RWPE1 (cell line): ENCODE data around the gene WNT6.

ENCODE experiments used
- CTCF ChIA-PET: fragments of 350-600 bp; sonication (Branson Sonifier 250); formaldehyde crosslinking; extraction: SDS; loops from one replicate; lab custom pipeline; 2021; lab: Yijun Ruan, JAX
- POLR2A ChIA-PET: fragments of 400-600 bp; formaldehyde crosslinking; extraction: SDS; loops from one replicate; lab custom pipeline; 2020; ENCODE audit warnings: antibody characterized with exemption; ENCODE audit not compliant: low non-redundant PET; lab: Yijun Ruan, JAX
- DNase-seq: peaks from one replicate; pipeline ENCODE4 v3.0.0; 2012; ENCODE audit warnings: low spot score
- H3K27ac ChIP-seq: fragments of 450-650 bp; 2 replicates; pipeline ENCODE4 v1.5.1; 2017
- CTCF ChIP-seq: fragments of 450-650 bp; conservative IDR thresholded peaks from 2 replicates; pipeline ENCODE4 v1.5.1; 2017; ENCODE audit warnings: low read depth, mild to moderate bottlenecking

WNT6 gene

GRCh38 chr2:218899147-218899546, 39.5 kb downstream of the WNT6 start:
- no peak for DNase-seq
- no peak overlapping the region for H3K27ac ChIP-seq
- ChIA-PET POLR2A (no interaction called here), CTCF (interaction anchor here (9.8 kb wide), 1 partner anchor 19 kb away, joined by 413 read pairs; the partner anchor contains the start of gene WNT10A)
- TF ChIP-seq CTCF, result no peak

- no peak overlapping the region for H3K27ac ChIP-seq
- ChIA-PET POLR2A (no interaction called here), CTCF (interaction anchor here (1.2 to 1.3 kb wide), 2 partner anchors 26 to 78 kb away, joined by 3 to 6 read pairs; no protein-coding TSS in a partner anchor)
Measured at GRCh38 chr2:218902427-218902826, 42.8 kb downstream of the WNT6 start.

GRCh38 chr2:218904176-218904575, 44.6 kb downstream of the WNT6 start:
- ChIA-PET CTCF (no interaction called here), POLR2A (no interaction called here)
- TF ChIP-seq CTCF, result no peak
- DNase-seq, result no peak
- H3K27ac ChIP-seq, result no peak overlapping the region

More at GRCh38 chr2:218902427-218902826, 42.8 kb downstream of the WNT6 start:
- no peak for TF ChIP-seq CTCF
- no peak for DNase-seq

- TF ChIP-seq CTCF, result no peak
- ChIA-PET CTCF (interaction anchor here (0.6 to 1.0 kb wide), 2 partner anchors 10 to 11 kb away, joined by 3 read pairs; no protein-coding TSS in a partner anchor), POLR2A (interaction anchor here (0.5 kb wide), 1 partner anchor 587 kb away, joined by 3 read pairs; a partner anchor contains a TSS)
- peak overlapping the region; percentile 72 for H3K27ac ChIP-seq
- DNase-seq, result peak; percentile 92
Measured at GRCh38 chr2:218908721-218909619, 49.4 kb downstream of the WNT6 start.

- CTCF ChIA-PET, result interaction anchor here (0.7 to 1.6 kb wide), 4 partner anchors 13 to 767 kb away, joined by 3 to 8 read pairs (median 4); no protein-coding TSS in a partner anchor
- no peak overlapping the region for H3K27ac ChIP-seq
- TF ChIP-seq CTCF, result no peak
- no peak for DNase-seq
- POLR2A ChIA-PET, result no interaction called here
Measured at GRCh38 chr2:218910741-218911140, 51.1 kb downstream of the WNT6 start.

GRCh38 chr2:218920504-218920903, 60.9 kb downstream of the WNT6 start:
- CTCF ChIA-PET, result interaction anchor here (0.6 kb wide), 1 partner anchor 44 kb away, joined by 3 read pairs; no protein-coding TSS in a partner anchor
- POLR2A ChIA-PET, result no interaction called here
- no peak overlapping the region for H3K27ac ChIP-seq
- no peak for TF ChIP-seq CTCF
- no peak for DNase-seq
